Central memory CD8-positive, alpha-beta T cell (primary cell): Measurements from ENCODE around the gene LAMA2.

Experiments used
- ATAC-seq: fragments of 150-1000 bp; cut with Tn5 transposase; replicated peaks from 2 replicates; pipeline ENCODE4 v1.10.0; 2022; ENCODE audit warnings: mild to moderate bottlenecking, moderate FRiP score, moderate number of reproducible peaks; ENCODE audit not compliant: poor library complexity, severe bottlenecking; ENCODE audit errors: extremely low read depth
- DNase-seq, 2 donors: peaks; one replicate each; pipeline ENCODE4 v3.0.0; 2021; ENCODE audit warnings: low spot score in 2 of 2
- H3K27ac Mint-ChIP-seq: one replicate; pipeline ENCODE4 v1.8.0; 2022; ENCODE audit warnings: low read depth, mild to moderate bottlenecking, moderate library complexity, mixed read lengths
- H3K27me3 Mint-ChIP-seq: one replicate; pipeline ENCODE4 v1.8.0; 2022; ENCODE audit warnings: mixed read lengths
- H3K36me3 Mint-ChIP-seq: one replicate; pipeline ENCODE4 v1.8.0; 2022; ENCODE audit warnings: mild to moderate bottlenecking, moderate library complexity, mixed read lengths; ENCODE audit not compliant: insufficient read depth
- H3K4me1 Mint-ChIP-seq: one replicate; pipeline ENCODE4 v1.8.0; 2022; ENCODE audit warnings: mixed read lengths
- H3K4me3 Mint-ChIP-seq: one replicate; pipeline ENCODE4 v1.8.0; 2022; ENCODE audit warnings: mild to moderate bottlenecking, moderate library complexity, mixed read lengths
- H3K9me3 Mint-ChIP-seq: one replicate; pipeline ENCODE4 v1.8.0; 2022; ENCODE audit warnings: mixed read lengths

The LAMA2 gene

GRCh38 chr6:129507846-129508245 is 624.9 kb downstream of the LAMA2 start:
- ATAC-seq (no peak), DNase-seq (no peak)
- H3K4me3 Mint-ChIP-seq, result no peak overlapping the region
- no peaks in the 10 kb centered on the region for H3K36me3 Mint-ChIP-seq
- H3K4me1 Mint-ChIP-seq, result no peaks in the 10 kb centered on the region
- no peak overlapping the region for H3K27ac Mint-ChIP-seq
- H3K9me3 Mint-ChIP-seq, result no peaks in the 10 kb centered on the region
- no peaks in the 10 kb centered on the region for H3K27me3 Mint-ChIP-seq

DNA sequence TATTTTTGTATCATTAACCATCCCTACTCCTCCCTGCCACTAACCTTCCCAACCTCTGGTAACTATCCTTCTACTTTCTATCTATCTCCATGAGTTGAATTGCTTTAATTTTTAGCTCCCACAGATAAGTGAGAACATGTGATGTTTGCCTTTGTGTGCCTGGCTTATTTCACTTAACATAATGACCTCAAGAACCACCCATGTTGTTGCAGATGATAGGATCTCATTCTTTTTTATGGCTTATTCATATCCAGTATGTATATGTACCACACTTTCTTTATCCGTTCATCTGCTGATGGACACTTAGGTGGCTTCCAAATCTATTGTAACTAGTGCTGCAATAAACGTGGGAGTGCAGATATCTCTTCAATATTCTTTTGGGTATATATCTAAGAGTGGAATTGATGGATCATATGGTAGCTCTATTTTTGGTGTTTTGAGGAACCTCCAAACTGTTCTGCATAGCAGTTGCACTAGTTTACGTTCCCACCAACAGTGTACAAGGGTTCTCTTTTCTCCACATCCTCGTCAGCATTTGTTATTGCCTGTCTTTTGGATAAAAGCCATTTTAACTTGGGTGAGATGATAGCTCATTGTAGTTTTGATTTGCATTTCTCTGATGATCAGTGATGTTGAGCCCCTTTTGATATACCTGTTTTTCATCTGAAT is 625.7 kb downstream of the LAMA2 start:
- H3K27me3 Mint-ChIP-seq, result no peaks in the 10 kb centered on the region
- ATAC-seq (no peak), DNase-seq (no peak)
- no peak overlapping the region for H3K4me3 Mint-ChIP-seq
- H3K36me3 Mint-ChIP-seq, result no peaks in the 10 kb centered on the region
- no peaks in the 10 kb centered on the region for H3K4me1 Mint-ChIP-seq
- H3K9me3 Mint-ChIP-seq, result no peaks in the 10 kb centered on the region
- no peak overlapping the region for H3K27ac Mint-ChIP-seq

DNA sequence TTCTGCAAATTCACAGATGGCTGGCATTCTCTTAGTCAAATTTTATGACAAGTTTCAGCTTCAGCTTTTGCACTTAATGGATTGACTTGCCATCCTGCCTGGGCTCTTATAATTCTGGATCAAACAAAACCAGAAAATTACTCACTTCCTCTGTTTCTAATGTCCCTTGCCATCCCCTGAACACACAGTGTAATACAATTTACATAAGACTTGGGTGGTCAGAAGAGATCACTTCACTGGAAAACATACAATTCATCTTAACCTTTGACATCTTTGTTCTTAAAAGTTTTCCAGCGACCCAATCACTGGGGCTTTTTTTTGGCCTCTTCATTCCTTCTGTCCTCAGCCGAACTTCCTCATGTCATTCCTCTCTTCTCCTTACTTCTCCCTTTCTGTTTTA is 628.0 kb downstream of the LAMA2 start:
- no peak for DNase-seq
- no peak overlapping the region for H3K4me3 Mint-ChIP-seq
- H3K9me3 Mint-ChIP-seq, result no peaks in the 10 kb centered on the region
- no peaks in the 10 kb centered on the region for H3K4me1 Mint-ChIP-seq
- no peak for ATAC-seq
- H3K27me3 Mint-ChIP-seq, result no peaks in the 10 kb centered on the region
- no peak overlapping the region for H3K27ac Mint-ChIP-seq
- H3K36me3 Mint-ChIP-seq, result no peaks in the 10 kb centered on the region

DNA sequence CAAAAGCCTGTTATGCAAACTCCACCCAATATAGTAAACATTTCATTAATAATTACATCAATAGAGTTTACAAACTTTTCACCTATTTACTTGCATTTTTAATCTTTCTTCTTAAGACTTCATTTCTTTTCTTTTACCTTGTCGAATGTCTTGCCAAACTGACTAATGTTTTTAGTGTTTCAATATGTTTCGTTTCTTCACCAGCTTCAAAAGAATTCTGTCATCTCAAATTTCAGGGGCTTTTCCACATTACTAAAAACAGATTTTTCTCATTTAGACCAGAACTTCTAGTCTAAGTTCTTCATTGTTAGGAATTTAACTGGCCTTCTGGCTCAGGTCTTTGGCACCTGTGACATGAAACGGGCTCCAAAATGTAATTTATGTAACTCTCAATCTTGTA is 630.5 kb downstream of the LAMA2 start:
- DNase-seq, result no peak
- Mint-ChIP-seq H3K9me3 (no peaks in the 10 kb centered on the region), H3K27me3 (no peaks in the 10 kb centered on the region), H3K27ac (no peak overlapping the region), H3K36me3 (no peaks in the 10 kb centered on the region), H3K4me3 (no peak overlapping the region), H3K4me1 (no peaks in the 10 kb centered on the region)
- no peak for ATAC-seq

- H3K4me3 Mint-ChIP-seq, result no peak overlapping the region
- no peaks in the 10 kb centered on the region for H3K27me3 Mint-ChIP-seq
- H3K27ac Mint-ChIP-seq, result no peak overlapping the region
- H3K9me3 Mint-ChIP-seq, result no peaks in the 10 kb centered on the region
- no peaks in the 10 kb centered on the region for H3K36me3 Mint-ChIP-seq
- DNase-seq (no peak), ATAC-seq (no peak)
- H3K4me1 Mint-ChIP-seq, result no peaks in the 10 kb centered on the region
Observed at GRCh38 chr6:129515004-129515403, 632.1 kb downstream of the LAMA2 start.

GRCh38 chr6:129516005-129516404 is 633.1 kb downstream of the LAMA2 start:
- ATAC-seq (no peak), DNase-seq (no peak)
- no peak overlapping the region for H3K4me3 Mint-ChIP-seq
- H3K27ac Mint-ChIP-seq, result no peak overlapping the region
- no peaks in the 10 kb centered on the region for H3K9me3 Mint-ChIP-seq
- no peaks in the 10 kb centered on the region for H3K36me3 Mint-ChIP-seq
- no peaks in the 10 kb centered on the region for H3K4me1 Mint-ChIP-seq
- no peaks in the 10 kb centered on the region for H3K27me3 Mint-ChIP-seq

DNA sequence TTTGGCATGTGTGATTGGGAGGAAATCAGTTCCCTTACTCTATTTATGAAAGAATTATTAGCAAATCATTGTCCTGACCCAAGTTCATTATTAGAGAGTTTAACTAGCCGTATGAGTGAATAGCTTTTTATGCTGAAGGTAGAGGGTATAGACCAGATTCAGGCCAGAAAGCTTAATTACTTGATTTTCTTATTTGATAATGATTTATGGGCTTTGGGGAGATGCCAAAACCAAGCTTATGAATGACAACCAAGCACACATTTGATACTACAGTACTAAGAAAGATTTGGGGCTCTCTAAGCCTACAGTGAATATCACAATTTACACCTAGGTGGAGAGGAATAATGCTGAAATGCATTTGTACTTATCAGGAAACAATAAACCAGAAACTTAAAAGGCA is 633.8 kb downstream of the LAMA2 start:
- DNase-seq (no peak), ATAC-seq (no peak)
- Mint-ChIP-seq H3K4me3 (no peak overlapping the region), H3K27ac (no peak overlapping the region), H3K27me3 (no peaks in the 10 kb centered on the region), H3K36me3 (no peaks in the 10 kb centered on the region), H3K9me3 (no peaks in the 10 kb centered on the region), H3K4me1 (no peaks in the 10 kb centered on the region)

GRCh38 chr6:129517288-129517687 is 634.4 kb downstream of the LAMA2 start:
- Mint-ChIP-seq H3K36me3 (no peaks in the 10 kb centered on the region), H3K4me3 (no peak overlapping the region), H3K9me3 (no peaks in the 10 kb centered on the region), H3K27me3 (no peaks in the 10 kb centered on the region), H3K4me1 (no peaks in the 10 kb centered on the region), H3K27ac (no peak overlapping the region)
- DNase-seq (no peak), ATAC-seq (no peak)

DNA sequence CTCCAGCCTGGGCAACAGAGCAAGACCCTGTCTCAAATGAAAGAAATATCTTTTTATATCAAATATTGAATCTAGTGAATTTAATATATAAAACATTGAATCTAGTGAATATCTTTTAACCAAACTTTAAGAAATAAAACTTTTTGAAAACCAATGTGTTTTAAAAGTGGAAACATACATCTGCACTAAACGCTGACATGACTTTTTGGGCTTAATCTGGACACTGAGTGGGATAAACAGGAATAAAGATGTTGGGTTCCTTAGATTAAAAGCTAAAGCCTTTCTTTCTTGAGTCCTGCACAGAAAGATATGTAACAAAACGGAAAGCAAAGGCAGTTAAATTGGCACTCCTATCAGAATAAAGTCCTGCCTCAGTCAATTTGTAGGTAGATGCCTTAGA is 636.8 kb downstream of the LAMA2 start:
- DNase-seq (no peak), ATAC-seq (no peak)
- H3K27ac Mint-ChIP-seq, result no peak overlapping the region
- H3K4me3 Mint-ChIP-seq, result no peak overlapping the region
- H3K4me1 Mint-ChIP-seq, result no peaks in the 10 kb centered on the region
- H3K9me3 Mint-ChIP-seq, result no peaks in the 10 kb centered on the region
- no peaks in the 10 kb centered on the region for H3K27me3 Mint-ChIP-seq
- H3K36me3 Mint-ChIP-seq, result peaks cover 2% of the 10 kb centered on the region

DNA sequence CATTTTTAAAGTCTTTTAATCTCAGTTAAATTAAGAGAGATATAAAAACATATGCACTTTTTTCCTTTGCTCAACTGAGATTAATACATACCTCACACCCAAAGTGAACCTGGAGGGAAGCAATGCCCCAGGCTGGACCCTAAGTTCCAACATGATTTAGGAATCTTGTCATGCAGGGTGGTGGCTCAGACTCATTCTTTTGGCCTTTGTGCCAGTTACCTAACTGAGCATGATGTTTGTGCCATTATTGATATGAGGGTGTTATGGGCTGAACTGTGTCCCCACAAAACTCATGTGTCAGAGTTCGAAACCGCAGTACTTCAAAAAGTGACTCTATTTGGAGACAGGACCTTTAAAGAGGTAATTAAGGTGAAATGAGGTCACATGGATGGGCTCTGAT is 639.0 kb downstream of the LAMA2 start:
- DNase-seq, result no peak
- Mint-ChIP-seq H3K4me1 (no peaks in the 10 kb centered on the region), H3K36me3 (peaks cover 2% of the 10 kb centered on the region), H3K9me3 (no peaks in the 10 kb centered on the region), H3K27me3 (no peaks in the 10 kb centered on the region), H3K27ac (no peak overlapping the region), H3K4me3 (no peak overlapping the region)
- ATAC-seq, result no peak

- Mint-ChIP-seq H3K4me3 (no peak overlapping the region), H3K9me3 (no peaks in the 10 kb centered on the region), H3K36me3 (peaks cover 2% of the 10 kb centered on the region), H3K27me3 (no peaks in the 10 kb centered on the region), H3K27ac (no peak overlapping the region), H3K4me1 (no peaks in the 10 kb centered on the region)
- ATAC-seq (no peak), DNase-seq (no peak)
Observed at GRCh38 chr6:129523816-129524215, 640.9 kb downstream of the LAMA2 start.

- Mint-ChIP-seq H3K4me1 (no peaks in the 10 kb centered on the region), H3K36me3 (peaks cover 2% of the 10 kb centered on the region), H3K9me3 (no peaks in the 10 kb centered on the region), H3K4me3 (no peak overlapping the region), H3K27me3 (no peaks in the 10 kb centered on the region), H3K27ac (no peak overlapping the region)
- ATAC-seq, result no peak
- DNase-seq, result no peak
Observed at GRCh38 chr6:129525055-129525454, 642.1 kb downstream of the LAMA2 start.

- Mint-ChIP-seq H3K27me3 (no peaks in the 10 kb centered on the region), H3K36me3 (peaks cover 2% of the 10 kb centered on the region), H3K9me3 (peaks cover 5% of the 10 kb centered on the region), H3K4me3 (no peak overlapping the region), H3K27ac (no peak overlapping the region), H3K4me1 (no peaks in the 10 kb centered on the region)
- DNase-seq (no peak), ATAC-seq (no peak)
Observed at GRCh38 chr6:129534926-129535325, 652.0 kb downstream of the LAMA2 start.

DNA sequence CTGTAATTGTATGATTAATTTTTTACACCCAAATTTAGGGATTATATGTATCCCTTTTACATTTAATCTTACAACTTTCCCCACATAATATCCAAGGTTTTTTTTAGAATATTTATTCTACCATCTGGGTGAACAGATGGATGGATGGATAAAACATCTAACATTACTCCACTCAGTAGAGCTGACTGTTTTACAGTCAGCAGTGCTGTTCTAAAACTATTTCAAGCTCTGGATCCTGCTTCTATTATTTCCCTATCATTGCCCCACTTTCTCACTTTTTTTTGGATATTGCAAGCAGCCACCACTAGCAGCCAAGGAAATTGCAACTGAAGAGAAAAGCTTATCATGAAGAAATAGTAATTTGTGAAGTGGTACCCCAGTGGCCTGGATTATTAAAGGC is 653.3 kb downstream of the LAMA2 start:
- peaks cover 3% of the 10 kb centered on the region for H3K36me3 Mint-ChIP-seq
- no peak for ATAC-seq
- H3K4me3 Mint-ChIP-seq, result no peak overlapping the region

More for the DNA sequence above, 653.3 kb downstream of the LAMA2 start:
- Mint-ChIP-seq H3K4me1 (no peaks in the 10 kb centered on the region), H3K27ac (no peak overlapping the region), H3K9me3 (peaks cover 5% of the 10 kb centered on the region), H3K27me3 (no peaks in the 10 kb centered on the region)
- DNase-seq, result no peak
